HG02840 (cell line): ENCODE results near the gene SLC9A9.

Source experiments
- ATAC-seq: cut with Tn5 transposase; IDR thresholded peaks from one replicate; pipeline ENCODE4 v1.9.1; 2021; ENCODE audit warnings: mild to moderate bottlenecking, moderate library complexity, moderate number of reproducible peaks; ENCODE audit not compliant: unreplicated experiment, low FRiP score

Gene SLC9A9

DNA sequence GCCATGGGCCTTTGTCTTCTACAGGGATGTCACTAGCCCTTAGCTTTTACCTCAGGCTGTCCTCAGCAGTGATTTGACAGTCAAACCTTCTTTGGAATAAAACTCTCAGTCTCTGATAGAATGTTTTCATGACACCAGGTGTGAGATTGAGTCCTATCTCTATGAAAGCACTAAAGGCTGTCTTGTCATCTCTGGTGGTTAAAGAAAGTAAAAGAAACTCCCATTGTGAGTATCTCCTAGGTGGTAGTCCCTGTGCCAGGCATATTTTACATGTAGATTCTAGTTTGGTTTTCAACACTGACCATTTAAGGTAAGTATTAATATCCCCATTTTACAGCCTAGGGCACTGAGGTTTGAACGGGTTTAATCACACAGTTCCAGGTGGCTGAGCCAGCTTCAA is 368.5 kb downstream of the SLC9A9 start:
- ATAC-seq: no peak

DNA sequence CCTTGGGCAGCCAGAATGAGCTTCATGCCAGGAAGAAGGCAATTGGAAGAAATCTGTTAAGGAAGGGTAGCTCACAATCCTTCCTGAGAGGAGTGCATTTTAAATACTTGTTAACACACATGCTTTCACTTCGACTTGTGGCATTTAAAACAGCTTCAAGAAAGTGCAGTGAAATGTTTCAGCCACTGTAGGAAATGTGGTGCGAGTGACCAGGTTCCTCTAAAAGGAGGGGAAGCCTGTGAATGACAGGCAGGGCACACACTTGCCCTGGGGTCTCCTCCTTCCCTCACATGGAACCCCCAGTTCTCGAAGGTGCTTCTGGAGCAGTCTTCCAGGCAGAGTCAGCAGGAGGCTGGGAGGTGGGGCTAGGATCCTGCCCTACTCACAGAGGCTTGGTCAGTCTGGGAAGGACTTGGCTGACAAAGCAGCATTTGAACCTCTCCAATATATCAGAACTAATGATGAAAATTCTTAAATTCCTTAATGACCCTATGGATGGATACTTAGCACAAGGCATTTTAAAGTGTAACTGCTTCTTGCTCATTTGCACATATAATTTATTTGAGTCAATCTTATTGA is 370.1 kb downstream of the SLC9A9 start:
- ATAC-seq: no peak

DNA sequence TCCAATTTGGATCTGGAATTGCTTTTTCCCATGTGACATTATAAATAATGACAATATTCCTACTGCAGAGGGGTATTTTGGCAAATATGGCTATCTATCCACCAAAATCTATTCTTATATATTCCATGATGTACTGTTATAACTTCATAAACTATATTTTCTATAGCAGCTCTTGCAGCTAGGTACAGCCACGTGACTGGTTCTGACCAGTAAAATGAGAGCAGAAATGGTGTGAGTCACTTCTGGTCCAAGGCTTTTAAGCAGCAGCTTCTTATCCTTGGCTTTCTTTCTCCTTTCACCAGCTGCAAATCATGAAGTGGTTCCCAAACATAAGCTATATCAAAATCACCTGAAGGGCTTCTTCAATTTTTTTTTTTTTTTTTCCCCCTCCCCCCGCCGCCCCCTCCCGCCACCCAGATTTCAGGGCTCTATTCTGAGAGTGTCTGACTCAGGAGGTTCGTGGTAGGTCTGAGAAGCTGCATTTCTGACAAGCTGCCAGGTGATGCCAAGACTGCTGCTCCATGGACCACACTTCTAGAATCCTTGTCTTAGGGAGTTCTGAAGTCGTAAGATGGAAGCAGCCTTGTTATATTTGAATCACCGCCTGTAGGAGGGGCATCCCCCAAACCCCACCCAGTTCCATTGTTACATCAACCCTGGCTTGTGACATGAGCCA is 371.2 kb downstream of the SLC9A9 start:
- ATAC-seq: no peak

DNA sequence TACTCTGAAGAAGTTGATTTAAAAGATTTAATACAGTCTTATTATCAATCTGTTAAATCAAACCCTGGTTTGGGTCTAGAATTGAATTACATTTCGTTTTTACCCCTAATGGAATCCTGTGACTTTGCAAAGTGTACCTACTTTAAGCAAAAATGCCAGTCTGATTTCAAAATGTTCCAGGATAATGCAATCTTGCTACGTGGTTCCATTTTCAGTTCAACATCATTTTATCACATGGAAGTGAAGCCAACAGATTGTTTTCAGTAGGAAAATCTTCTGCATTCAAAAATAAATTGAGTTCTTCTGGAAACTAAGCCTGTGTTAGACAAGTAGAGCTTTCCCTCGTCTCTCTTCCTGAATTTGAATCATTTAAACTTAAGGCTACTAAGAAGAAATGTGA is 372.3 kb downstream of the SLC9A9 start:
- no peak for ATAC-seq

DNA sequence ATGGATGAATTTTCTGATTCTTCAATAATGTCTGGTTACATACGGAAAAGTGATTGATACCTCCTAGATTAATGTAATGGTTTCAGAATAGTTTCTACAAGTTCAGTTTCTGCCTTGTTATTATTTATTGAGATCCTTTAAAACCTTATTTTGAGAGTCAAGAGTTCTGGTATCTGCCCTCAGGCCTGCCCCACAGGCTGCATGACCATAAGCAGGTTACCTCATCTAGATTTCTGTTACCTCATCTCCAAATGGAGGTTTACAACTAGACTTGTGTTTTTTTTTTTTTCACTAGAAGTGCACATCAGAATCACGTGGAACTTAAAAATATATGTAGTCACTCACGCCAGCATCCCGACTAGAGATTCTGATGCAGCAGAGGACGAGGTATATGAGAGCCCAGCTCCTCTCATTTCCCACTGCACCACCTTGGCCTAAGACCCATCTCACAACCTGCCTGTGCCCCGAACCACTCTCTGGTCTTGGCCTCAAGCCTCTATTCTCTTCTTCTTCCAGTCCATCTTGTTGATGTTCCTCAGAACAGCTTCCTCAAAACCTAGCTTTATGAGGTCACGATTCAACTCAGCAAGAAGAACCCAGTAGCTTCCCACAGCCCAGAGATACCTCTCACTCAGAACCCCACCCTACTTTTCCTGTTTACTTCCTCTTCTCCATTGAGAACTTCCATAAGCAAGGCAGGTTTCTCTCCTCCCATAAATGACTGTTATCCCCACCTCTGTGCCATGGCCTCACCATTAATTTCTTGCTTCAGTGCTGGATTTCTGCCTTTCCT is 375.3 kb downstream of the SLC9A9 start:
- no peak for ATAC-seq

DNA sequence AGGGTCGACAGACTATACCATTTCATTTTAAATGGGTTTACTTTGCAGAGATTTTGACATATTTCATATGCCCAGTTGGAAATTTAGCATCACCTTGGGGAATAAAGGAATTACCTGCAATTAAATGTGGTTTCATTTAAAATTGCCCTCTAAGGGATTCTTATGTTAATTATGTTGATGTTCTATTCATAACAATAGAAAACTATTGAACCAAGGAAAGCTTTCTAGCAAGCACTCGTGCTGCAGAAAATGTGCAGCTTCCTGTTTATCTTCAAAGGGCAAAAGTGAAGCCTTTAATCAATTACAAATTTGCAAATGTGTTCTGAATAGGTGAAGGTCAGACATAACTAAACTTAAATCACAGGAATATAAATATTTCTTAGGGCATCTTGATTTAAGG is 376.6 kb downstream of the SLC9A9 start:
- ATAC-seq: no peak

DNA sequence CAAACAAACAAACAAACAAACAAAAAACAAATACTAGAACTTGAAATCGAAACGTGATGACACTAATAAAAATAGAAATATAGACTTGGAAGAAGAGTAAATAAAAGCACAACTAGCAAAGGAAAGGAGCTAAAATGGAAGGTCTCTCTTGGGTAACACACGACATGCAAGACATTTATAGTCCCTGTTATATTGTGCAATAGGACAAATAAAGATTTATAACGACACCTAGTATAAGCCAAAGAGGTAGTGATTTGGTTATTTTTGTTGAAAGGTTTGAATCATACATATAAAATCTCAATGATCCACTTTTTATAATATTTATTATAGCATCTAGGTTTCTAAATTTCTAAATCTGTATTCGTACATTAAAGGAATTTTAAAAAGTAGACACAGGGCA is 379.1 kb downstream of the SLC9A9 start:
- ATAC-seq: no peak

DNA sequence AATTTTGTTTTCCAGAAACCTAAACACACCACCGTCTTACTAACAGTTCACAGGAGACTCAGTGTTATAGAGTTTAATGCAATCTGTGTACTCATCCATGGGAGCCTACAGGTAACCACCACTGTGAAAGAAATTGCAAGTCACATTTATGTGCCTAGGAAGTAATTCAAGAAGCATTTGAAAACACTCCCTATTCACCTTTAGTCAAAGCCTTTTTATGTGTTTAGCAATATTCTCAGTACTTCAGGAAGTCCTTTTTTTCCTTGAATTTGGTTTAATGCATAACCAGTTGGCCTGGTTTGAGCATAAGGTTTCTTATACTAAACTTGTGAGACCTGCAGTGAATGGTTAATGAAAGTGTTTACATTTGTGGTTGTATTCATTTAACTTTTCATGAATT is 382.6 kb downstream of the SLC9A9 start:
- ATAC-seq: no peak

DNA sequence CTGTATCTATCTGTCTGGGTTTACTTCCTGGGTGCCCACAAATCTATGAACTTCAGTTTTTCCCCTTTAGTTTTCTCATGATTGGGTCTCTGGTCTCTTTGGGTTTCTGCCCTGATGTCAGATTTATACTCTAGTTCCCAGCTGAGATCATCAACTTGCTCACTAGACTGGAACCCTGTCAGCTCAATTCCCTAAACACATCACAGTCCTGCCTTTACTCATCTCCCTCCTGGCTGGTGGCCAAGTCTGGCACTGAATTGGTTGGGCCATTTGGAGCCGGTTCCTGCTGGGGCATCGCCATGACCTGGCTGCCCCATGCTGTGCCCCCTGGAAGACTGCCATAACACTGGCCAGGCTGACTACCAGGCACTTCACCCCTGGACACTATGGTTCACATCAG is 383.4 kb downstream of the SLC9A9 start:
- no peak for ATAC-seq

DNA sequence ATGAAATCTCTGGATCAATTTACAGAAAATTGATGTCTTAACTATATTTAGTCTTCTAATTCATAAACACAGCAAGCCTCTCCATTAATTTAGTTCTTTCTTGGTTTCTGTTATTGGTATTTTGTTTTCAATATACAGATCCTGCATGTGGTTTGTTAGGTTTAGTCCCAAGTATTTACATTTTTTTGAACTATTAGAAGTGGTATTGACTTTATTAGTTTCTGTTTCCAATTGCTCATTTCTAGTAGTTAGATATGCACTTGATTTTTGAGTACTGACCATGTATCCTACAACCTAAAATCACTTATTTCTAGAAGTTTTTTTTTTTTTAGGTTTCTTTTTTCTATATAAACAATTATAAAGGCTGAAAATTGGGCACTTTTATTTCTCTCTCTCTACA is 392.8 kb downstream of the SLC9A9 start:
- ATAC-seq: no peak

DNA sequence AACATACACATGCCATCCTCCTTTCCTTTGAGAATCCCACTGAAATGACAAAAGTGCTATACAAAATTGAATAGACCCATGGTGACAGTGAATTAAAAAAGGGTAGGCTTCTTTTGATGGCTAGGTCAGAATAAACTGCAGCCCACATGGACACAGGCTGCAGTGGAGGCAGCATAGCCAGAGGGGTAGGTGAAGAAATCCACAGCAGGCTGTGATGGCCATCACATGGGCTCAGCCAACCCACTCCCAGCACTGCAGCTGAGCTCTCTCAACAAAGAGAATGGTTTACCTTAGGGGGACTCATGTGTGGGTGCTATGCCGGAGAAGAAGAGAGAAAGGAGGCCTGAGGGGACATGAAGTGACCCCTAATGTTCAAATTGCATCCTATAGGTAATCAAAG is 397.6 kb downstream of the SLC9A9 start:
- no peak for ATAC-seq

DNA sequence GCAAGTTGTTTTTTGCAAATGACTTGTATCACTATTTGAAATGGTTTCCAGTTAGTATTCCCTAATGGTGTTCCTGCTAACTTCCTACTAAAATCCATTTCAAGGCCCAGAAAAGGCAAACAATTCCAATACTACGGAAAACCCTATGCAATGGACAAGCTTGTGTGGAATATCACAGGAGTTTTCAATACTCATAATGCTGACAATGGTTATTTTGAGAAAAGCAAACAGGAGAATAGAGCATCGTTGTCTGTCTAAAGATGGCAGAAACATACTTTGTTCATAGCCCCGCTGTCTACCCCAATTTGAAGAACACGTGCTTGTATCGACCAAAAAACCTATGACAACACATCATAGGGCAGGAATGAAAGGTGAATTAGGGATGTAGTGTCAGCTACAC is 400.8 kb downstream of the SLC9A9 start:
- ATAC-seq: no peak

DNA sequence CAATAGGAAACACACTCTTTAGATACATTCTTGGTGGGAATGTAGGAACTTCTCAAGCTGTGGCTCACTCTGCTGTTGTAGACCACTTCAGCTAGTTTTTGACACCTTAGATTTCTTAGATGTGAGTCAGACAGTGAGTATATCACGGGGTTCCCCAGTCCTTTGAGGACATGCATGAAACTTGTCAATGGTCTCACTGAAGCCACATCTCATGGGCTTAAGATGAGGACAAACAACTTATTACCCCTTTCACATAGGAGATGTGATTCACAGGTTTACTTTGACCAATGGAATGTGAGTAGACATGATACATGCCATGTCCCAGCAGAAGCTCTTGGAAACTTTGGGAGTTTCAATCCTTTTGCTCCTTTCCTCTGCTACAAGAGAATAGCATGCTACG is 403.1 kb downstream of the SLC9A9 start:
- ATAC-seq: peak; percentile 78

DNA sequence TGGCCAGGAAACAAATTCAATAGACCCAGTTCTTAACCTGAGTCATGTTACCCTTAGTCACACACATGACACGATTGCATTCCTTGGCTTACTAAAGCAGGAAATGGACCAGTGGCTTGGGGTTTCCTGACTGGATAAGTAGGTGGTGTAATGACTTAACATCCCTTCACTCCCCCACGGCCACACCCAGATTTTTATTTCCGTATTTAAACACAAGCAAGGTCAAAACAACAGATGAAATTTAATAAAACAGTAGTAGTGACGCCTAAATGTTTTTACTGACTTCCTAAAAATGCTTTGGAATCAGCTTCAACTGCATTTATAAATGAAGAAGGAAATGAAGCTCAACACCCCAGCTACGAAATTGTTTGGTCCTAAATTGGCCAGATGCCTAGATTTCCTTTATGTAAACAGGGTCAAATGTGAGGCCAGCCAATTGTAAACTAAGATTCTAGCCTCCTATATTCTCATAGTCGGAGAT is 404.4 kb downstream of the SLC9A9 start:
- no peak for ATAC-seq

DNA sequence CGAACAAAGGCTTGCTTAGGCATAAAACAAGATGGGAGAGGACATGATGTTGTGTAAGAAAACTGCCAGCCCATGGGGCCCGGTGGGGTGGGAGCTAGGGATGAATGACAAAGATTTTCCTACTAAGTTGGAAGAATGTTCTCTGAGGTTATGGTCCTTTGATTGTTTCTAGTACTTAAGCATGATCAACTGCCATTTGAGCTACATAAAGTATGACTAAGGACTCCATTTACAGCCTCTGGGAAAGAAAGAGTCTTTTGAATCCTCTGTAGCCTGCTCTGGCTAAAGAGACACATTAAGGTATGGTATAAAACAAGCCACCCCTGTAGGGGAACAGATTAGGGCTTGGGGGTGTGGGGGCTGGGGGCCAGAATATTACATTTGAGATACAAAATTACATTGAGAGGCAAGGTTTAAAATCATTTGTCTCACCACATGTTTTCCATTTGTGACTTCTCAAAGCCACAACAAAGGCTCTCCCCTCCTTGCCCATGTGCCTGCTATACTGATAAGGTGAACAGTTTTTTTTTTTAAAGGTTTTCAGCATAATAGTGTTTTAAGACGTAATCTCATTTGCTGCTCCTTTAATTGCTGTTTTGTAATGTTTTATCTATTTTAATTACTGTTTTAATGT is 405.3 kb downstream of the SLC9A9 start:
- ATAC-seq: no peak

DNA sequence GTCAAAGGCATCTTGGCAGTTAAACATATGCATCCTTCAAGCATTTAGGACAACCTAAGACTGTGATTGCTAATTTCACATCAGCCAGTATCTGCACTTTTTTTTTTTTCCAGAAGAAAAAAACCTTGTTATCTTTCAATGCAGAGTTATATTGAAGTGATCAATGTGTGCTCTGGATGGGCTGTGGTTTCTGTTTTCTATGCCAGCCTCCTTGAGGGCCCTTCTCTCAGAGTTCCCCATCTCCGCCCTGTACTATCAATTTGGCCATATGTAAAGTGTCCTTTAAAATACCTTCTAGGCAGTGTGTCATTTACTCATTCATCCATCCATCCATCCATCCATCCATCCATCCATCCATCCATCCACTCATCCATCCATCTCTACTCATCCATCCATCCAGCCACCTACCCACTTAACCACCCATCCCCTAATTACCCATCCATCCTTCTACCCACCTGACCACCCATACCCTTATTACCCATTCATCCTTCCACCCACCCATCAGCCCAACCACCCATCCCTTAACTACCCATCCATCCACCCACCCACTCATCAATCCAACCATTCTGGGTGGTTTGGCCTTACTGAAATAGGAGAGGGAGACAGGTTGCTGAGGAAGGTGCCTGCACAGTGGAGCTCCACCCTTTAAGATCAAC is 406.6 kb downstream of the SLC9A9 start:
- ATAC-seq: no peak

DNA sequence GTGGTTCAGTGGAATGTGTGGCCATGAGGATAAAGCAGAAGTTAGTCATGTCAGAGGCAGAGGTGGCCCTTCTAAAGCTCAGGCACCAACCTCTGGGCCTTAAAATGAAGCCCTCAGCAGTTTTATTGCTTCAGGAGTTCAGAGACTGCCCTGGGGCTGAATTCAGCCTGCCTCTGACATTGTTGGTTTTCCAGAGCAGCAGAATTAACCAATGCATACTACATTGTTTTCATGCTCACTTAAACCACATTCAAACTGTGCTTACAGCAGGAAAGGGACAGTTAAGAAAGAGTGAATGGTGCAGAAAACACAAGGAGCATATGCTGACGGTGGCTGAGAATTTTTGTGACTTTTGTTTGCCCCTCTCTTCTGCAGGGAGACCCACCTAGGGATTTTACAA is 408.5 kb downstream of the SLC9A9 start:
- ATAC-seq: no peak

DNA sequence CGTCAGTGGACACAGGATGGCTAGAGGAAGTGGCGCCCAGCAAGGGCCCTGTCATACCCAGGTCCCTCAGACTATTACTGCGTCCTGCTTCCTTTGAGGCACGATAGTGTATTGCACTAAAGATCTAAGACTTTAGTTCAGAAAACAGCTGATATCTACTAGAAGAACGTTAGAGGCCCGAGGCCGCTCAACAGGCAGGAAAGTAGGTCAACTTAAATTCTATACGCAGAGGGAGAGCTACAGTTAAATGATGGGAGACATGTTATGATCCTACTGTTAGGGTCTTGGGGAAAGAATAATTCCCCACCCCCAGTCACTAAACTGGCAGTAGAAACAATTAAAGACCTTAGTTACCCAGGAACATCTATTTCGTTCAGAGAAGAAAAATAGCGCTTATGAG is 410.9 kb downstream of the SLC9A9 start:
- no peak for ATAC-seq

DNA sequence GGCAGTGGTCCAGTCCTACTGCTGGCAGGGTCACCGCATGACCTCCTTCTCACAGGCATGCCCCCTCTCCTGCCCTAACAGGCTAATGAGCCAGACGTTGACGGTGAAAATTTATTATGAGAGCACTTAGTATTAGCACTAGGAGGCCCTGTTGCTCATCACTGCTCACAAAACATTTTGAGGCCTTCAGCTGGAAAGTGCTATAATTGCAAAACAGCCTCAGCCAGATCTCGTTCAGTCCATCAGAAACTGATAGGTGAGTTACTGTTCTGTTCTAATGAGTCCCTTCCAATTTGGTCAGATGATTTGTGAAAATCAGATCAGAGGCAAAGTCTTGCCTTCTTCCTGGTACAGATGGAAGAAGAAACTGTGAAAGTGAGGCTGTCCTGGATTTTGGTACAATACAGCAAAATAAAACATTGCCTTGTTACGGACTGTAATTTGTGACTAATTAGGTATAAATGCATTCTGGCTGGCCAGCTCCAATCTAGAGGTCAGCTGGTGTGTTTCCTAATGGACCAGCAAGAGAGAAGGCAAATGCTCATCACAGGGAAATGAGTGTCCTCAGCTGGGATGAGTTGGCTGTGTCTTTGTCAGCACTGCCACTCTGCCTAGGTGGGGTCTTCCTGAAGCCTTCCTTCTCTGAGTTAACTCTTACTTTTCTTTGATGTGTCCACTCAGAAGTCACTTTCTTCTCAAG is 411.9 kb downstream of the SLC9A9 start:
- no peak for ATAC-seq

DNA sequence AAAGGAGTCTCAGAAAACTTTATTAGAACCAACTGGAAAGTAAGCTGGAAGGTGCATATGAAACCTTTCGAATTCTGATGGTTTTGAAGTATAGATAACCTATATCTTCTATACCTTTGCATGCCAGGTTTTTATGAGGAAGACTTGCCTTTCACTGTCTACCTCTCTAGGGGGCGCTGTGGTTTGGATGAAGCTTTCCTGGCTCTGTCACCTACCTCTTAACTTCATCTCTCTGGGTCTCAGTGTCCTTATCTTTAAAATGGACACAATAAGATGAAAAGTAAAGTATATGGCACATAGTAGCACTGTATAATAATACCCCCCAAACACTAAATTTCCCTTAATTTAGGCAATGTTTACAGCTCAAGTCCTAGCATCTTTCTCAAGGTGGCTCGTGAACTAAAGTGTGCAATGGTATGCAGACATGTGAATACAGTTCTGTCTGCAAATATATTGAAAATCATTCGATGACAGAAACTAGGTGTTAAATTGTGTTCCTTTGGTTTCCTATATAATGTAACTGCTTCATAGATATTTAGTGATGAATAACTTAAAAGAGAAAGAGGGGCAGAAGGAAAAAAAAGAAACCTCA is 414.4 kb downstream of the SLC9A9 start:
- no peak for ATAC-seq
